Stimulated activated CD8-positive, alpha-beta memory T cell treated with anti-CD3 and anti-CD28 coated beads, Interleukin-12 subunit alpha, Interleukin-12 subunit beta, amount 100 ng/mL, for 4 hours (primary cell): Measurements from ENCODE around the gene USP17L11.
"Not testable (repeated sequence)": the region's sequence is repeated elsewhere in the genome, so short reads cannot be mapped to it uniquely, and the experiment has no call there.

Experiments used
- DNase-seq: peaks from one replicate; pipeline ENCODE4 v3.0.0-alpha.2; 2020; ENCODE audit warnings: low read depth

Gene USP17L11

GRCh38 chr4:9215105-9215504 lies at the start of gene USP17L11:
TSS of gene USP17L11 (plus strand) at chr4:9215405. CDS start at chr4:9215405, 0 bp downstream.
- DNase-seq = not testable (repeated sequence)

GRCh38 chr4:9165990-9166389 lies 49.2 kb upstream of the USP17L11 start:
- DNase-seq = not testable (repeated sequence)

GRCh38 chr4:9169791-9170459 lies 45.3 kb upstream of the USP17L11 start, which contains the start of gene FAM90A26:
TSS of gene FAM90A26 (plus strand) at chr4:9170409. CDS start at chr4:9173173, 2,764 bp downstream.
- DNase-seq = not testable (repeated sequence)

GRCh38 chr4:9210357-9210756 lies 4.8 kb upstream of the USP17L11 start, which contains the start of gene USP17L10:
TSS of gene USP17L10 (plus strand) at chr4:9210657. CDS start at chr4:9210657, 0 bp downstream.
- not testable (repeated sequence) for DNase-seq

GRCh38 chr4:9214701-9215100 lies 504 bp upstream of the USP17L11 start:
- DNase-seq = not testable (repeated sequence)

GRCh38 chr4:9219852-9220251 lies 4.6 kb downstream of the USP17L11 start, which contains the start of gene USP17L12:
TSS of gene USP17L12 (plus strand) at chr4:9220152. CDS start at chr4:9220152, 0 bp downstream.
- DNase-seq = not testable (repeated sequence)

GRCh38 chr4:9224596-9224995 lies 9.4 kb downstream of the USP17L11 start, which contains the start of gene USP17L13:
TSS of gene USP17L13 (plus strand) at chr4:9224896. CDS start at chr4:9224896, 0 bp downstream.
- not testable (repeated sequence) for DNase-seq

- not testable (repeated sequence) for DNase-seq
Observed at GRCh38 chr4:9230249-9230648, 15.0 kb downstream of the USP17L11 start.

- not testable (repeated sequence) for DNase-seq
Observed at GRCh38 chr4:9234085-9234484, 18.9 kb downstream of the USP17L11 start, which contains the start of gene USP17L15. TSS of gene USP17L15 (plus strand) at chr4:9234385. CDS start at chr4:9234385, 0 bp downstream.

- not testable (repeated sequence) for DNase-seq
Observed at GRCh38 chr4:9238461-9238860, 23.3 kb downstream of the USP17L11 start.

GRCh38 chr4:9243579-9243978 lies 28.4 kb downstream of the USP17L11 start, which contains the start of gene USP17L17:
TSS of gene USP17L17 (plus strand) at chr4:9243879. CDS start at chr4:9243879, 0 bp downstream.
- DNase-seq = not testable (repeated sequence)

- not testable (repeated sequence) for DNase-seq
Observed at GRCh38 chr4:9247953-9248680, 32.9 kb downstream of the USP17L11 start, which contains the start of gene USP17L18. TSS of gene USP17L18 (plus strand) at chr4:9248630. CDS start at chr4:9248630, 0 bp downstream.

GRCh38 chr4:9253078-9253477 lies 37.9 kb downstream of the USP17L11 start, which contains the start of gene USP17L19:
TSS of gene USP17L19 (plus strand) at chr4:9253378. CDS start at chr4:9253378, 0 bp downstream.
- not testable (repeated sequence) for DNase-seq

- DNase-seq = not testable (repeated sequence)
Observed at GRCh38 chr4:9257824-9258223, 42.6 kb downstream of the USP17L11 start, which contains the start of gene USP17L20. TSS of gene USP17L20 (plus strand) at chr4:9258124. CDS start at chr4:9258124, 0 bp downstream.

- not testable (repeated sequence) for DNase-seq
Observed at GRCh38 chr4:9262572-9262971, 47.4 kb downstream of the USP17L11 start, which contains the start of gene USP17L21. TSS of gene USP17L21 (plus strand) at chr4:9262872. CDS start at chr4:9262872, 0 bp downstream.
